ENCODE data around the gene ITGA7.

GRCh38 chr12:55671746-55672145 is 36.0 kb downstream of the ITGA7 start:
- TF ChIP-seq CTCF (conservative IDR thresholded peaks at IDR 0.05; ENCODE audit: low read depth, low read length) (no peak), EZH2 (IDR thresholded peaks at IDR 0.05; ENCODE audit: borderline replicate concordance, low read depth, low read length, poor library complexity, severe bottlenecking) (no peak)
